Stimulated activated CD8-positive, alpha-beta memory T cell treated with anti-CD3 and anti-CD28 coated beads, Interleukin-7, amount 100 ng/mL, for 48 hours (primary cell): Measurements from ENCODE around the gene CKS1B.

Experiments
- DNase-seq, 2 donors: peaks; one replicate each; pipeline ENCODE4 v3.0.0-alpha.2; 2020; ENCODE audit warnings: low read depth in 1 of 2; ENCODE audit errors: extremely low read depth in 1 of 2

The CKS1B gene

DNA sequence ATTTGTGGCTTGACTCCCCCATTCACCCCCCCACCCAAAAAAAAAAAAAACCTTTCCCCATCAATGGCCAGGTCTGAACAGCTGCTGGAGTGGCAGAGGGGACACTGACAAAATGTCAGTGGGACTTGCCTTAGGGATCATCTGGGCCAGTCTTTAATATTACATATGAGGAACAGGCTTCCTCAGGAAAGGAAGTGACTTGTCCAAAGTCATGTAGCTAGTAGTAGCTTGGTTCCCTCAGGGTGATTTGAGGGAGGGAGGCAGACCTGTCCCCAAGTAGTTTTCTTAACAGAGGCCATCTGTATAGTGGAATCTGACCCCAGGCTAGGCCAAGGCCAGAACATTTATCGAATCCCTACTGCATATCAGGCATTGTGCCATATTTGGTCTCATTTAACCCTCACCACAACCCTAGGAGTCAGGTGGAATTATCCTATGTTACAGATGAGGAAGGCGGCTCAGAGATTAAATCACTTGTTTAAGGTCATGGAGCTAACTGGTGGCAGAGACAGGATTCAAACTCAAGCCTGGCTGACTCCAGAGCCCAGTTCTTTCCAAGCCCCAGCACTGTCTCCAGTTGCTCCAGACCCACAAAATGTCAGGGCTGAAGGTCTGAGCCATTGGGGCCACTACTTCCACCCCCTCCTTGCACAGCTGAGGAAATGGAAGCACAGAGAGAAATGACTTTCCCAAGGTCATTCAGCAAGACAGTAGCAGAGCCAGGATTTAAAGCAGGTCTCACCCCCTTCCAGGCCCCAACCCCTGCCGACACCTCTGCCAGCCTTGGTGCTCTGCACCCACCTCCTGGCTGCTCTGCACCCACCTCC lies 38.5 kb downstream of the CKS1B start:
- no peak for DNase-seq

DNA sequence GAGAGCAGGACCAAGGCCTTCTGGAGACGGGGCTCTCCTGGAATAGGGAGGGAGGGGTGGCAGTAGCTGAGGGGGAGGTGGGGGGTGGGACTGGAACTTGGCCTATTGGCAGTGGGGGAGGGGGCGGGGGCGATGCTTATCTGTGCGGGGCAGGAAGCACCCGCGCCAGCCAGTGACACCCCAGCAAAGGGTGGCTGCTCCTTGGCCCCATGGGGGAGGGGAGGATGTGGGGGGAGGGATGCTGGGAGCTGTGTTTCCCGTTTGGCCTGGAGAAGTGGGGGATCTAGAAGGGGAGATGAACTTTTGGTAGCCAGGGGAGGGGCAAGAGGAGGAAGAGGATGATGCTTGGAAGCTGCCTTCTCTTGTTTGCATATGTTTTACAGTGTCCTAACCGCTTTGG lies 39.2 kb downstream of the CKS1B start:
- DNase-seq: no peak

DNA sequence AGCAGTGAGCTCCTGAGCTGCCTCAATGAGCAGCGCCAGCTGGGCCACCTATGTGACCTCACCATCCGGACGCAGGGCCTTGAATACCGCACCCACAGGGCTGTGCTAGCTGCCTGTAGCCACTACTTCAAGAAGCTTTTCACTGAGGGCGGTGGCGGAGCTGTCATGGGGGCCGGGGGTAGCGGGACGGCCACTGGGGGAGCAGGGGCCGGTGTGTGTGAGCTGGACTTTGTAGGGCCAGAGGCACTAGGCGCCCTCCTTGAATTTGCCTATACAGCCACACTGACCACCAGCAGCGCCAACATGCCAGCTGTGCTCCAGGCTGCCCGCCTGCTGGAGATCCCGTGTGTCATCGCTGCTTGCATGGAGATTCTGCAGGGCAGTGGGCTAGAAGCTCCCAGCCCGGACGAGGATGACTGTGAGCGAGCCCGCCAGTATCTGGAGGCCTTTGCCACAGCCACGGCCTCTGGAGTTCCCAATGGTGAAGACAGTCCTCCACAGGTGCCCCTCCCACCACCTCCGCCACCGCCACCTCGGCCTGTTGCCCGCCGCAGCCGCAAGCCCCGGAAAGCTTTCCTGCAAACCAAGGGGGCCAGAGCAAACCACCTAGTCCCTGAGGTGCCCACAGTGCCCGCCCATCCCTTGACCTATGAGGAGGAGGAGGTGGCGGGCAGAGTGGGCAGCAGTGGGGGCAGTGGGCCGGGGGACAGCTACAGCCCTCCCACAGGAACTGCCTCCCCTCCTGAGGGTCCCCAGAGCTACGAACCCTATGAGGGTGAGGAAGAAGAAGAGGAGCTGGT lies 40.4 kb downstream of the CKS1B start:
- DNase-seq: no peak

DNA sequence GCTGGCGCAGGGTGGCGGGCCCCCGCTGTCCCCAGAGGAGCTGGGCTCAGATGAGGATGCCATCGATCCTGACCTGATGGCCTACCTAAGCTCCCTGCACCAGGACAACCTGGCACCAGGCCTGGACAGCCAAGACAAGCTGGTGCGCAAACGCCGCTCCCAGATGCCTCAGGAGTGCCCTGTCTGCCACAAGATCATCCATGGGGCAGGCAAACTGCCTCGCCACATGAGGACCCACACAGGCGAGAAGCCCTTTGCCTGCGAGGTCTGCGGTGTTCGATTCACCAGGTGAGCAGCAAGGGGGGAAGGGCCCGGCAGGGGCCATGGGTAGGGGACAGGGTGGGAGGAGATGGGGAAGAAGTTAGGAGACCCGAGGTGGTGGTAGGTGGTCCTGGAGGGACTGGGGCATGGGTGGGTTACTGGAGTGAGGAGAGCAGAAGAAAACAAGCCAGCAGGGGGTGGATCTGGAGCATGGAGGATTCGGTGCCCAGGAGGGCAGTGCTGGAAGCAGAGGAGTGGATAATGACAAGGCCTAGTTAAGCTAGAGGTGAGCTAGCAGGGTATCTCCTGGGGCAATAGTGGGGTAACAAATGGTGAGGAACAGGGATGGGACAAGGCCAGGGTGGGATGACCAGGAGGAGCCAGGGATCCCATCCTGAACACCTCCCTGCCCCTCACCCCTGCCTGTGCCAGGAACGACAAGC lies 41.2 kb downstream of the CKS1B start:
- DNase-seq: no peak

DNA sequence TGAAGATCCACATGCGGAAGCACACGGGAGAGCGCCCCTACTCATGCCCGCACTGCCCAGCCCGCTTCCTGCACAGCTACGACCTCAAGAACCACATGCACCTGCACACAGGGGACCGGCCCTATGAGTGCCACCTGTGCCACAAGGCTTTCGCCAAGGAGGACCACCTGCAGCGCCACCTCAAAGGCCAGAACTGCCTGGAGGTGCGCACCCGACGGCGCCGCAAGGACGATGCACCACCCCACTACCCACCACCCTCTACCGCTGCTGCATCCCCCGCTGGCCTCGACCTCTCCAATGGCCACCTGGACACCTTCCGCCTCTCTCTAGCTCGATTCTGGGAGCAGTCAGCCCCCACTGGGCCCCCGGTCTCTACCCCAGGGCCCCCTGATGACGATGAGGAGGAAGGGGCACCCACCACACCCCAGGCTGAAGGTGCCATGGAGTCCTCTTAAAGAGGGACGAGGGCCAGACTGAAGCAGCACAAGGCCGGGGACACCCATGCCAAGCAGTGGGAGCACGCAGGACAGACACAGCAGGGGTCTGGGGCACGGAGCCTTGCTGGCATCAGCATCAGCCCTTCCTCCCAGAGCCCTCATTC lies 41.9 kb downstream of the CKS1B start:
- DNase-seq: no peak

DNA sequence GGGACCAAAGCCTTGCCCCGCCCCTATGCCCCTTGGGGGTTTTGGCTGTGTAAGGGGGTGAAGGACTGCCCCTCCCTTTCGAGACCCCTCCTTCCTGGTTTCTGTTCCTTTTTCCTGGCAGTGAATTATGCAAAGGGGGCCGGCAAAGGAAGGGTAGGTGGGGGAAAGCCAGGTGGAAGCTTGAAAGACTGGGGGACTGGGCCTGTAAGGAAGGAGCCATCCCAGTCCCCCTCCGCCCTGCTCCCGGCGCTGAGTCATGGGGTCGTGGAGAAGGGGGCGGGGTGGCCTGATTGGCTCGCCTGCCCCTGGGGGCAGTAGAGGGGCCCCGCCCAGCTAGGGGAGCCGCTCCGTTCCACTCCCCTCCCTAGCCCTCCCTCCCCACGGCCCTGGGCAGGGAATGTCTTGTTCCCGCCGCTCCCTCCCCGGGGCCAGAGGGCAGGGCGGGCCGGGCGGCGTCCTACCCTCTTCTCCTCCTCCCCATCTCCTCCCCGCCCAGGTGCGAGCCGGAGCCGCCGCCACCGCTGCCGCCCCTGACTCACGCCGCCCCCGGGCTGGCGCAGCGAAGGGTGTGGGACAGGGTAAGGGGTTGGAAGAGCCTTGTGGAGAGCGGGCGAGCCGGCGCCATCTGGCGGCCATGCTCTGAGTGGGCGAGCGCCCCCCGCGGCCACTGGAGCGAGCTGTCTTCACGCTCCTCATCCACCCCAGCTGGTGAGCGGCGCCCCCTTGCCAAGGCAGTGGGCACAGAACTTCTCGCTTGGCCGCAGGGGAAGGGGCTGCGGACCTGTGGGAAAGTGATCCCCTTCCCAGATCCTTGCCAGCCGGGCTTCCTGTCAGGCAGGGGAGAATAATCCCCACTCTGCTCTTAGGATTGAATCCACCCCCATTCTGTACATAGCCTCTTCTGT lies 42.8 kb downstream of the CKS1B start:
- DNase-seq: peak; percentile 86 to 87

DNA sequence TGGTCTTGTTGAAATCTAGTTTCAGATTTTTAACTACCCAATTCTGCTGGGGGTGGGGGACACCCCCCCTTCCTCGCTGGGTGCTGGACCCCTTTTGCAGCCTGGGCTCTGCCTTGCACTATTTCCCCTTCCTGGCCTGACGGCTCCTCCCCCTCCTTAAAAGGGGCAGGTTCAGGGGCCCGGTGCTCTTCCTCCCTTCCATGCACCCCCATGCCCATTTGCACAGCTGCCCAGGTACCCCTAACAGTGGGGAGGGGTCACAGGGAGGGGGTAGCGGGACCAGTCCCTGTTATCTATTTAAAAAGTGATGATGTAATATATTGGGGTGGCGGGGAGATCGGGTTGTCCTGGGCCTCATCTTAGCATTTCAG lies 43.5 kb downstream of the CKS1B start:
- DNase-seq: no peak

DNA sequence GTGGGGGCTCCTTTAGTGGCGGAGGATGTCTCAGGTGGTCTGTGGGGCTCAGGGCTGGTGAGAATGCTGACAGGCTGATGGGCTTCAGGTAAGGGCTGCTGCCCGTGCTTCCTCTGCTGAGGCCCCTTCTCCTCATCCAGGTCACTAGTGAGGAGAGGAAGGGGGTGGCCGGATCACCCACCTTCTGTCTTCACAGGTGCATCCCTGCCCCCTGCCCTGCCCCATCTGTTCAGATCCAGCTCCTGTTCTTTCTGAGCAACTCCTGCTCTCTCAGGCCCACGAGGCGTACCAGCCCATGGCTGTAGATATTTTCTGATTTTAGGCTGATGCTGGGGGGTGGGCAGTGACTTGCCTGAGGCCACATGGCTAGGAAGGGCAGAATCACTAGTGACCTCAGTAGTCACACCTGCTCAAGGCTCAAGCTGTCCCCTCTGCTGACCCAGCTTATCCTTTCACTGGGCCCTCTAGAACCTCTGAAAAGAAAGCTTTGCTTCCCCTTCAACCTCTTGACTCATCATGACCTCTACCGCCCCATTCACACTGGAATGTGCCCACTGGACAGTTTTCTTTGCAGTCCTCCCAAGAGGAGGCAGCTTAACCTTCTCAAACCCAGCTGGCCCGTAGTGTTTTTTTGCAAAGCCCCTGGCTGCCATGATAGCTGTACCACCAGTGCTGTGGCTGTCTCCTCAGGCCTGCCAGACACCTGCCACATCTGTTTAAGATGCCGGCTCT lies 44.3 kb downstream of the CKS1B start:
- DNase-seq: no peak

DNA sequence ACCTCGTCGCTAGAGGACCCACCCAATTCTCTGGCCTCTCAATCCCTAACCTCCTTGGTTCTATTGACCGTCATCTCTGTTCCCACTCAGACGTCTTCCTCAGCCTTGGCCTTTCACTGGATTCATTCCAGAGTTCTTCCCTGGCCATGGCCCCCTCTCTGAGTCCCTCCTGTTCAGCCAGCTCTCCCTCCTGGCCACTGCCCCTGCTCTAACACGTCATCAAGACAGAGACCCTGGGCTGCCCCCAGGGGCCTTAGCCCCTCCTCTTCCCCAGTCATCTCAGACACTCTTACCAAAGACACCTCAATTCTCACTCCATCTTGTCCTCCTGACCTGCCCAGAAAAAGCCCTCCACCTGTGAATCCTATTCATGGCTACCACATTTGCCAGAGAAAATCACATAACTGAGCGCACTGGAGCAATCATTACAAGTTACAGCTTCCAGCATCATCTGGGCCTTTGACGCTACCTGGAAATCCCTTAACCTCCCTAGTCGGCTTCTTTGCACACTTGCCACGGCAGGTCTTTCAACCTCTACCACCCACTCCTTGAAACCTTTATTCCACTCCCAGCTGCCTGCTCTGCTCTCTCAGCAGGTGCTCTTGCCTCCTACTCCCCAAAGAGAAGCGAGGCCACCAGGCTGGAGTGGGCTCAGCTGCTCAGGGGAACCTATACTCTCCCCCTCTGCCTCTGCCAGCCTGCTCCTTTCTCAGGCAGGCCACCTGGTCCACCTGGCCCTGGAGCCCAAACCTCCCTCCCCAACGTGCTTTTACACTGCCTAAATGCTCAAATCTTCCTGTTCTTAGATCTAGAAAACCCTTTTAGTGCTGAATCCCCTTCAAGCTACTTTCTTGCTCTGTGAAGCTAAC lies 45.1 kb downstream of the CKS1B start:
- no peak for DNase-seq

DNA sequence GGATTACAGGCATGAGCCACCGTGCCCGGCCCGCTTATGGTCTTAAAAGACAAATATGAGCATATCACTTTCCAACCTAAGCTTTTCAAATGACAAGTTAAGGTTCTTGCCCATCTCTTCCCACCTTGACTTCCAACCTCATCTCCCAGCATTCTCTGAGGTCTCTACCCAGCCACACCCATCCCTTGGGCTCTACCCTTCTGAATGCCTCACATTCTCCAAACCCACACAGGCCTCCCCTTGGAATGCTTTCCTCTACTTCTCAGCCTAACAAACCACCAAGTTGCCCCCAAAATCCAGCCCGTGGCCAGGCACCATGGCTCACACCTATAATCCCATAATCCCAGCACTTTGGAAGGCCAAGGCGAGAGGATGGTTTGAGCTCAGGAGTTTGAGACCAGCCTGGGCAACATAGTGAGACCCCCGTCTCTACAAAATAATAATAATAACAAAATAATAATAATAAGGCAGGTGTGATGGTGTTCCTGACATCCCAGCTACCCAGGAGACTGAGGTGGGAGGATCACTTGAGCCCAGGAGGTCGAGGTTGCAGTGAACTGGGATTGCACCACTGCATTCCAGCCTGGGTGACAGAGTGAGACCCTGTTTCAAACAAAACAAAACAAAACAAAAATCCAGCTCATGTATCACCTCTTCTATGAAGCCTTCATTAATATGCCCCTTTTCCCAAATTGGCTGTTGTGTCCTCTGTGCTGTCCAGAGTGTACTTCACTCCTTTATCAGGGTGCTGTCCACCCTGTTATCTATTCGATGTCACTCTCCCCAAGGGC lies 47.9 kb downstream of the CKS1B start:
- no peak for DNase-seq

DNA sequence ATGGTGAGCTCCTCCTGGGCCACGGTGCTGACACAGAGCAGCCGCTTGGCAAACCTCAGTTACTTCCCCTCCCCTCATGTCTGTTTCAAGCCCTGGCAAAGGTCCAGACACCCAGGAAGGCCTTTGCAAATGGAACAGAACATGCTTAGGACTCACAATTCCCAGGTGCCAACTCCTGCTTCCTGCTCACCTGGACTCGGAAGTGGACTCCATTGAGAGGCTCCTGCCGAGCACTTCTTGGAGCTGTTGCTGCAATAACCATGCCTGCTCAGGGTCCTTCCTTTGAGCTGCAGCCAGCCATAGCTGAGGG lies 48.4 kb downstream of the CKS1B start:
- DNase-seq: no peak

DNA sequence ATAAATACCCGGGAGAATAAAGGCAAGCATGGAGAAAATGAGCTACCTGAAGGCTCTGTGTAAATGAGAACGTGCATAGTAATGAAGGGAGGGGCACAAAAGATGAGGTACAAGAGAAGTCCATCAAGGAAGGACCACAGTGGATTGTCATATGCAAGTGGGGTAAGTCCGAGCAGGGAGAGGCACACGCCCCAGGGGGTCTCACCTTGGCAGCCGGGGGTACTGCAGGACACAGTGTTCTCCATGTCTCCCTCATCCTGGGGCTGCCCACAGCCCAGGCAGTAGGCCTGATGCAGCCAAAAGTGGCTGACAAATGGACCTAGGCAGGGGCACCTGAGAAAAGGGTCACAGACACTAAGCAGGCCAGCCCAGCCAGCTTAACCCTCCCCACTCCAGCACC lies 49.1 kb downstream of the CKS1B start:
- DNase-seq: no peak

DNA sequence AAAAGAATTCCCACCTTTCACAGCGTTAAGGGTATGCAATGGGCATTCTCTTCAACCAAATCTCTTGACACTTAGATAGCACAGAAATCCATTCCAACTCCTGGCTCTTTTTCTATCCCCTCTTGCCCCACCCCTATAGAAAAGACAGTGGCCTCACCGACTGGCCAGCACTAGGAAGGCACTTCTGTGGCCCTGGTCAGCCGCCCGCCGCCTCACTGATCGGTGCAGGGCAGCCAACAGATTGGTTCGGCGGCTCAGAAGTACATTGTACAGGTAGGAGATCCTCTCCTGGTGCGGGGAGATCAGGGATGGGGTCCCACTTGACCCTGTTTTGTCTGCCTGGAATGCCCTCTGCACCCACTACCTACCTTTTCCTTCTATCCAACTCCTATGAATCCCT lies 49.8 kb downstream of the CKS1B start:
- DNase-seq: no peak

DNA sequence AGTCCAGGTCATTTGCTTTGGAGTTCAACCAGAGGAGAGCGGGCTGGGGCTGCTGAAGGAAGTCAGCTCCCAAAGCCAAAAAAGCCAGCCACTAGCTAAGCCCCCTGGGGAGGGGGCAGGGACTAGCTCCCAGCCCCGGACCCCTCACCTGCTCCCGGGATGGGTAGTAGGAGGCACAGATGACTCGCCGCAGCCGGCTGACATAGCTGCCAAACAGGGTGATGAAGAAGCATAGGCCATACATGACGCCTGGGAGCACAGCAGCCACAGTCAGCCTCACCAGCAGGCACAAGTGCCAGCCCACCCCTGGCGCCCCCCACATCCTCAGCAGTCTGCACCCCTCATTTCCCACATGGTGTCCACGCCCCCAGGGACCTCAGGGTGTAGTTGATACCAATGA lies 51.7 kb downstream of the CKS1B start:
- DNase-seq: no peak

DNA sequence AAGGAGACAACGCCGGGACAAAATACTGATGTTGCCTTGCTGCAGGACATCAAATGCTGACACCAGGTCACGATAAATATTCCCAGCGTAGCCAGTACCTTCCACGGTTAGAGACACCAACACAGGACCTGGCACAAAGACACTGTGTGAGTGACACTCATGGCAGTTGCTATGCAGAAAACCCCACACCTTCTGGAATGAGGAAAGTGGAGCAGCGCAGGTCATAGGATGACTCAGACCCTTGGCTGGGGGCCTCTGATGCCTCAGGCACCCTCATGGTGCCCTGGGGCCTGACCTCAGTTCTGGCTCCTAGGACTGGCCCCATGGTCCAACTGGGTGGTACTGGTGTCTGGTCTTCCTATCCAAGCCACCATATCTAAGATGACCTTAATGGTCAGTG lies 52.1 kb downstream of the CKS1B start:
- DNase-seq: no peak
